IMR-90 (cell line): ENCODE measurements around the gene PRSS16.

Source experiments
- BHLHE40 ChIP-seq: fragments of 150-350 bp; IDR thresholded peaks from 2 replicates; pipeline ENCODE4 v1.6.1; 2016; ENCODE audit warnings: mild to moderate bottlenecking, low read depth, low read length
- CEBPB ChIP-seq: IDR thresholded peaks from 2 replicates; pipeline ENCODE4 v1.6.1; 2012; ENCODE audit warnings: low read depth, low read length, improper control_type of control experiment
- CTCF ChIP-seq: conservative IDR thresholded peaks from 2 replicates; pipeline ENCODE4 v1.5.1; 2012; ENCODE audit warnings: mild to moderate bottlenecking, low read depth, low read length, improper control_type of control experiment
- ELK1 ChIP-seq: fragments of 150-350 bp; IDR thresholded peaks from 2 replicates; pipeline ENCODE4 v1.6.1; 2016; ENCODE audit warnings: low read depth, mild to moderate bottlenecking, low read length, moderate library complexity, borderline replicate concordance
- FOS ChIP-seq: fragments of 150-350 bp; IDR thresholded peaks from 2 replicates; pipeline ENCODE4 v1.6.1; 2016; ENCODE audit warnings: low read depth, low read length
- MAFK ChIP-seq: IDR thresholded peaks from 2 replicates; pipeline ENCODE4 v1.6.1; 2012; ENCODE audit warnings: low read depth, low read length, improper control_type of control experiment
- MAZ ChIP-seq: IDR thresholded peaks from 2 replicates; pipeline ENCODE4 v1.6.1; 2012; ENCODE audit warnings: low read depth, mild to moderate bottlenecking, low read length, improper control_type of control experiment, moderate library complexity, borderline replicate concordance
- MXI1 ChIP-seq: IDR thresholded peaks from 2 replicates; pipeline ENCODE4 v1.6.1; 2012; ENCODE audit warnings: low read depth, mild to moderate bottlenecking, low read length, moderate library complexity, borderline replicate concordance
- NFE2L2 ChIP-seq: fragments of 150-350 bp; IDR thresholded peaks from 2 replicates; pipeline ENCODE4 v1.6.1; 2016; ENCODE audit warnings: low read depth, mild to moderate bottlenecking, low read length
- POLR2A ChIP-seq: IDR thresholded peaks from 2 replicates; pipeline ENCODE4 v1.6.1; 2012; ENCODE audit warnings: mild to moderate bottlenecking, low read depth, low read length
- RAD21 ChIP-seq: IDR thresholded peaks from 2 replicates; pipeline ENCODE4 v1.6.1; 2012; ENCODE audit warnings: low read length, improper control_type of control experiment
- RFX5 ChIP-seq: IDR thresholded peaks from 2 replicates; pipeline ENCODE4 v1.8.0; 2012; ENCODE audit warnings: low read depth, mild to moderate bottlenecking, low read length, moderate library complexity
- SMC3 ChIP-seq: fragments of 150-350 bp; IDR thresholded peaks from 2 replicates; pipeline ENCODE4 v1.6.1; 2016; ENCODE audit warnings: low read depth, mild to moderate bottlenecking, antibody characterized with exemption, low read length, moderate library complexity
- USF2 ChIP-seq: fragments of 150-350 bp; IDR thresholded peaks from 2 replicates; pipeline ENCODE4 v1.6.1; 2017; ENCODE audit warnings: mild to moderate bottlenecking, antibody characterized with exemption, low read length, low read depth

- TF ChIP-seq BHLHE40 (no peak), POLR2A (no peak), CTCF (no peak), MAZ (no peak), USF2 (no peak), RAD21 (no peak), FOS (no peak), NFE2L2 (no peak), MXI1 (no peak), CEBPB (no peak), RFX5 (no peak), ELK1 (no peak), SMC3 (no peak), MAFK (no peak)
Measured at GRCh38 chr6:27230758-27231111, 16.8 kb upstream of the PRSS16 start.
